Right lobe of liver (tissue), 4 donors: ENCODE data around the gene REV3L.

Experiments
- POLR2A ChIP-seq: fragments of 450-650 bp; IDR thresholded peaks from one replicate; pipeline ENCODE4 v1.6.1; 2017; ENCODE audit warnings: antibody characterized with exemption, mild to moderate bottlenecking
- TF ChIP-seq, protein P1 (sequence below), 4 donors: fragments of 200-600 bp in 3 of 4; fragments of 450-650 bp in 1 of 4; IDR thresholded peaks; one replicate each; pipeline versions ENCODE4 v1.5.1 to v1.8.0; 2016 to 2022; ENCODE audit warnings: antibody characterized with exemption in 4 of 4, mild to moderate bottlenecking in 2 of 4
- donor health status: DM: no; HTN: no; CAD: no.
- donor health status: DM: no; HTN: no; CAD: no.
- donor health status: DM: no; HTN: yes; CAD: no.

- TF ChIP-seq POLR2A = no peak
- TF ChIP-seq, protein P1, sequence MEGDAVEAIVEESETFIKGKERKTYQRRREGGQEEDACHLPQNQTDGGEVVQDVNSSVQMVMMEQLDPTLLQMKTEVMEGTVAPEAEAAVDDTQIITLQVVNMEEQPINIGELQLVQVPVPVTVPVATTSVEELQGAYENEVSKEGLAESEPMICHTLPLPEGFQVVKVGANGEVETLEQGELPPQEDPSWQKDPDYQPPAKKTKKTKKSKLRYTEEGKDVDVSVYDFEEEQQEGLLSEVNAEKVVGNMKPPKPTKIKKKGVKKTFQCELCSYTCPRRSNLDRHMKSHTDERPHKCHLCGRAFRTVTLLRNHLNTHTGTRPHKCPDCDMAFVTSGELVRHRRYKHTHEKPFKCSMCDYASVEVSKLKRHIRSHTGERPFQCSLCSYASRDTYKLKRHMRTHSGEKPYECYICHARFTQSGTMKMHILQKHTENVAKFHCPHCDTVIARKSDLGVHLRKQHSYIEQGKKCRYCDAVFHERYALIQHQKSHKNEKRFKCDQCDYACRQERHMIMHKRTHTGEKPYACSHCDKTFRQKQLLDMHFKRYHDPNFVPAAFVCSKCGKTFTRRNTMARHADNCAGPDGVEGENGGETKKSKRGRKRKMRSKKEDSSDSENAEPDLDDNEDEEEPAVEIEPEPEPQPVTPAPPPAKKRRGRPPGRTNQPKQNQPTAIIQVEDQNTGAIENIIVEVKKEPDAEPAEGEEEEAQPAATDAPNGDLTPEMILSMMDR (IDR thresholded peaks at IDR 0.05) = no peak
Measured at GRCh38 chr6:111427341-111428116, 55.5 kb downstream of the REV3L start.
